Measurements from ENCODE around the gene ATP9A.

Gene ATP9A

DNA sequence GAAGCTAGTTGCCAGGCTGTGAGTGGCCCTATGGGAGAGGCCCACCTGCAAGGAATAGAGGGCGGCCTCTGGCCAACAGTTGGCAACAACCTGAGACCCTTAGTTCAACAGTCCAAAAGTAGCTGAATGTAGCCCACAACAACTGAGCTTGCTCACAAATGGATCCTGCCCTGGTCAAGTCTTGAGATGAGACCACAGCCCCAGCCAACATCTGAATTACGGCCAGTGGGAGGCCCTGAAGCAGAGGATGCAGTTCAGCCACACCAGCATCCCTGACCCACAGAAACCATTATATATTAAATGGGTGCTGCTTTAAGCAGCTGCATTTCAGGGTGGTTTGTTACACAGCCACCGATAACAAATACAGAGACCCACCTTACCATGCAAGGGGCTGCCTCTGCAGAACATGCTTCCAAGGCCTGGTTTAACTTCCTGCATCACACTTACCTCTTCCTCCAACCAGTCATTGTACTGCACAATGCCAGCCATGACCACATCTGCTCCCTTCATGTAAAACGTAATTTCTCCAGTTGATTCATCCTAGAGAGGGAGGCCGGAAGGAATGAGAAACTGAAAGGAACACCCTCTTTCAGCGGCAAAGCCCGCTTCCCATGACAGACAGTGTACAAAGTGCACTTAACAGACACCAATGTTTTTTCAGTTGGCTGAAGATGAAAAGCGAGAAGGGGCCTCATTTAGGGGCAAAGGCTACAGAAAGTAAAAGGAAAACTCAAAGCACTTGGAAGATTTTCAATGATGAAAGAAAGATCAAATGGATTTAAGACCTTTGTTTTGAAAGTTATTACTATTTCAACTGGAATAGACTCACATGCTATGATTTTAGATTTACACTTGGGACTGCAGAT, 139.4 kb downstream of the ATP9A start:
- Mint-ChIP-seq H3K4me1 (peaks cover 10 to 14% of the 10 kb centered on the region in 2 donors), H3K9me3 (no peaks in the 10 kb centered on the region), H3K4me3 (no peak overlapping the region), H3K27me3 (peaks cover 54 to 57% of the 10 kb centered on the region in 2 donors), H3K36me3 (no peaks in the 10 kb centered on the region), H3K27ac (no peak overlapping the region)
- DNase-seq: no peak
- ATAC-seq (replicated peaks): no peak

DNA sequence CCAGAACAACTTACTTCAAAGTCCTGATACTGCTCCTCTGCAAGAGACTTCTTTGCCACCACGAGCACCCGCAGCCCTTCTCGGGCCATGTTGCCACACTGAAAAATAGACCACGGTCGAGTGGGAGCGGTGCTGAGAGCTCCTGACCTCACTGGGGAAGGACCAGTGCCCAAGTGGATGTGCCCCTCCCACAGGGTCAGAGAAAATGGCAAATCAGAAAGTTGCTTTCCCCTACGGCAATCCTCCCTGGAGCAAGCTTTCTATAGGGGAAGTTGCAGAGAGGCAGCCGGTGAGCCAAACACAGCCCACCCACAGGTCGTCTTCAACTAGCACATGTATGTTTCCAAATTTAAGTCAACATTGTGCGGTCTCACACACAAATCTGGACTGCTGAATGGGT, 140.6 kb downstream of the ATP9A start:
- H3K9me3 Mint-ChIP-seq: no peaks in the 10 kb centered on the region
- peaks cover 45 to 48% of the 10 kb centered on the region in 2 donors for H3K27me3 Mint-ChIP-seq
- H3K4me3 Mint-ChIP-seq: no peak overlapping the region
- no peak for DNase-seq
- H3K27ac Mint-ChIP-seq: no peak overlapping the region
- no peak for ATAC-seq (replicated peaks)
- no peaks in the 10 kb centered on the region for H3K36me3 Mint-ChIP-seq
- H3K4me1 Mint-ChIP-seq: peaks cover 10 to 14% of the 10 kb centered on the region in 2 donors

DNA sequence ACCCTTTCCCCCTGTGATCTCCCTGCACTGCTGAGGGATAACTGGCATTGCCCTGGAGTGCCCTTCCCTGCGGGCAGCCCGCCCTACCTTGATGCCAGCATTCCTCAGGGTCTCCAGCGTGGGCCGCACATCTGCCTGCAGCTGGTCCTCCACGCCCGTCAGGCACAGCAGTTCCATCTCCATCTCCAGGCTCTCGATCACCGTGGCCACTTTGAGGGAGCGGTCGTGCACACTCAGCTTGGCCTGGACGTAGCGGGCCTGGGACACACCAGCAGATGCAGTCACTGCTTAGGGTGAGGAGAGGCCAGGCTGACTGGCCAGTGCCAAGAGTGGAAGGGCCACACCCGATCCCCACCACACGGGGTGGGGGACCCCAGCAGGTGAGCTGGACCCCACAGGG, 143.1 kb downstream of the ATP9A start:
- DNase-seq: no peak
- H3K27me3 Mint-ChIP-seq: peaks cover 24 to 28% of the 10 kb centered on the region in 2 donors
- no peaks in the 10 kb centered on the region for H3K9me3 Mint-ChIP-seq
- H3K4me3 Mint-ChIP-seq: no peak overlapping the region
- H3K36me3 Mint-ChIP-seq: no peaks in the 10 kb centered on the region
- no peak overlapping the region for H3K27ac Mint-ChIP-seq
- no peak for ATAC-seq (replicated peaks)
- peaks cover 0 to 3% of the 10 kb centered on the region in 2 donors for H3K4me1 Mint-ChIP-seq

DNA sequence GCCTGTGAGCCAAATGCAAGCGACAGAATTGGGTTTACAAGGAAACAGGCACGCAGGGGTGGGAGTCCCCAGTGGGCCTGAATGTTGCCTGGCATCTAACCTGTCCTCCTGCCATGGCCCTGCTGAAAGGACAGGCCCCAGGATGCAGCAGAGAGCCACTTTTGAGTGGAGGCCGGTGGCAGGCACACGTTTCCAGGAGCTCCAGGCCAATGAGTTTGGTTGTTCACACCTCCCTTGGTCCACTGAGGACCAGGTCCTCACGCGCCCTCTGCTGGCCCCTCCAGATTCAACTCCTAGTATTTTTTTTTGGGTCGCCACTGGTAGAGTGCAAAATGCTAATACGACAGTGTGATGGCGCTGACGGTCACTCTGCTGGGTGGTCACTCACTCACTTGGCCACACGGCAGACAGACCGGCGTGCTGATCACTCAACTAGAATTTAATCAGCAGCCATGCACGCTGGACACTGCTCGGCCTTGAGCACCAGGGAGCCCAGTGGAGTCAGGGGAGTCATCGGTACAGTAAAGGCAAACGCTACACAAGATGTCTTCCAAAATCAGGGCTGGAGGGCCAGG, 143.9 kb downstream of the ATP9A start:
- Mint-ChIP-seq H3K36me3 (no peaks in the 10 kb centered on the region), H3K27ac (no peak overlapping the region), H3K9me3 (no peaks in the 10 kb centered on the region), H3K4me3 (no peak overlapping the region), H3K27me3 (peaks cover 18 to 19% of the 10 kb centered on the region in 2 donors), H3K4me1 (peaks cover 0 to 3% of the 10 kb centered on the region in 2 donors)
- ATAC-seq (replicated peaks): peak; percentile 77 to 80
- peak; percentile 42 for DNase-seq

DNA sequence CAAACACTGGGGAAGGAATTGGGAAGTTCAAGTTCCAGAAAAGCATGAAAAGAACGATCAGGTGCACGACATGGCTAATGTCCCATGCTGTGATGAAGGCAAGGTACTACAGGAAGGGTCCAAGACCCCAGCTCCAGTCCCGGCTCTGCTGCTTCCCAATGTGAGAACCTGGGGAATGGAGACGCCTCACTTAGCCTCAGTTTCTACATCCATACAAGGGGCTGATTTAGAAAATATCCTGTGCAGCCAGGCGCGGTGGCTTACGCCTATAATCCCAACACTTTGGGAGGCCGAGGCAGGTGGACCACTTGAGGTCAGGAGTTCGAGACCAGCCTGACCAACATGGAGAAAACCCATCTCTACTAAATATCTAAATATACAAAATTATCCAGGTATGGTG, 144.9 kb downstream of the ATP9A start:
- H3K9me3 Mint-ChIP-seq: no peaks in the 10 kb centered on the region
- DNase-seq (no peak), ATAC-seq (replicated peaks) (no peak)
- H3K4me3 Mint-ChIP-seq: no peak overlapping the region
- peaks cover 19 to 20% of the 10 kb centered on the region in 2 donors for H3K27me3 Mint-ChIP-seq
- peaks cover 0 to 3% of the 10 kb centered on the region in 2 donors for H3K4me1 Mint-ChIP-seq
- H3K27ac Mint-ChIP-seq: no peak overlapping the region
- H3K36me3 Mint-ChIP-seq: peaks cover 0 to 2% of the 10 kb centered on the region in 2 donors

DNA sequence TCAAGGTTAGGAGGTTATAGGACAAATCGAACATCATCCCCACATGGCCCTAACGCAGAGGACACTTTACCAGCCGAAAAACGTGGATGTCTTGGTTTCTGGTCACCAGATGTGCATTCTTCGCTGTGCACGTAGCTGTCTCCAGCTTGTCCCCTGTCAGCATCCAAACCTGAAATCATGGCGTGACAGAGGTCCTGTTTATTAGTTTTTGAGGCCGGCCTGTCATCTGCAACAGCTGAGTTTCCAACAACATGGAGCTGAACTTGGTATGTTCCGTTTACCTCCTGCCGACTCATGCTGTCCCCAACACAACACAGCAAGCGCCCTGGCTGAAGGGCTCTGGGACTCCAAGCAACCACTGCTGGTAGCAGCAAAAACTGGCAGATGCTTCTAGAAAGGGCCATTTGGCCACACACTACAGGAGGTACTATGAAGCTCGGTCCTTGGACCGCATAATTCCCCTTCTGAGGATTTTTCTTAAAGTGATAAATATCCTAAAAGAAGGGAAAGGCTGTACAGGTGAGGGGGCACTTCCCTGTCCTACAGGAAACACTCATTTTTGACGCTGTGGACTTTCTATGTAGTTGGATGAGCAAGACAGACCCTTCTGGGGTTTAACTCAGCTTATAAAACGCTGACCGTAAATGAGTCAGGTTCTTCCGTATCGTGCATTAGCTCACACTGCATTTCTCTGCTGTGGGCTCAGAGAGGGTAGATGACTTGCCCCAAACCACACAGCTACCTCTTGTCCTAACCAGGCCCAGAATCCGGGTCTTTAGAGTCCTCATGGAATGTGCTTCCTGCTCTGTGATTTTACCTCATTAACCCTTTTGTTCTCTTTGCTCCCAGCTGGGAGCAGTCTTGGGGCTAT, 146.0 kb downstream of the ATP9A start:
- ATAC-seq (replicated peaks): no peak
- peaks cover 0 to 3% of the 10 kb centered on the region in 2 donors for H3K4me1 Mint-ChIP-seq
- H3K36me3 Mint-ChIP-seq: peaks cover 0 to 2% of the 10 kb centered on the region in 2 donors
- peaks cover 21 to 22% of the 10 kb centered on the region in 2 donors for H3K27me3 Mint-ChIP-seq
- H3K27ac Mint-ChIP-seq: no peak overlapping the region
- DNase-seq: no peak
- H3K4me3 Mint-ChIP-seq: no peak overlapping the region
- H3K9me3 Mint-ChIP-seq: no peaks in the 10 kb centered on the region

DNA sequence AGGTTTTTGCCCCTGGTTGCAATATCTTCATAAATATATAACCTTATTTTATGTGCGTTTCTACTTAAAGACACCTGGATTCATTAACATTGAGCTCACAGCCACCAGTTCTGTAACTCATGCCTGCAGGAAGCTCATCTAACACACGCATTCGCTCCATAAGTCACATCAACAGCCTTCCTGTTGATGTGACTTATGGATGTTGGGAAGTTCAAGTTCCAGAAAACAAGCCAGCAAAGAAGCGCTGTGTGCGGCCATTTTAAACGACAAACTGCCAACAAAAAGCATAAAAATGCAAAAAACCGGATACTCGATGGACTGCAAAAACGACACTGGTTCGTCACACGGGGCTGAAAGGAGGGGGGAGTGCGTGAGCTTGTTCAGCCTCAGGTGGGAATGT, 147.8 kb downstream of the ATP9A start:
- Mint-ChIP-seq H3K36me3 (peaks cover 0 to 2% of the 10 kb centered on the region in 2 donors), H3K4me1 (peaks cover 0 to 3% of the 10 kb centered on the region in 2 donors), H3K27ac (no peak overlapping the region), H3K4me3 (no peak overlapping the region), H3K9me3 (no peaks in the 10 kb centered on the region), H3K27me3 (peaks cover 18 to 19% of the 10 kb centered on the region in 2 donors)
- DNase-seq (no peak), ATAC-seq (replicated peaks) (no peak)

DNA sequence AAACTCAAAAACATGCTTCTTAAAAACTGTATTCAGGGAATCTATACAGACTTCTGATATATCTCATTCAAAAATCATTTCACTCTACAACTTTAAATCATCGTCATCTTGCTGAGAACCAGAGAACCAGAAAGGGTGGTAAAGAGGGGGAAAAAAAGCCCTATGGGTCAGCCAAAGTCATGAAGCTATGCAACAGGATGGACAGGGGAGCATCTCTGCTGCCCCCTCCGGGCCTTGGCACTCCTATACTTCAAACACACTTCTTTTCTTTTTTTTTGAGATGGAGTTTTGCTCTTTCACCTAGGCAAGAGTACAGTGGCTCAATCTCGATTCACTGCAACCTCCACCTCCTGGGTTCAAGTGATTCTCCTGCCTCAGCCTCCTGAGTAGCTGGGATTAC, 152.1 kb downstream of the ATP9A start:
- Mint-ChIP-seq H3K9me3 (no peaks in the 10 kb centered on the region), H3K27ac (no peak overlapping the region), H3K4me3 (no peak overlapping the region), H3K27me3 (peaks cover 8 to 25% of the 10 kb centered on the region in 2 donors), H3K36me3 (peaks cover 0 to 2% of the 10 kb centered on the region in 2 donors), H3K4me1 (no peaks in the 10 kb centered on the region)
- ATAC-seq (replicated peaks) (no peak), DNase-seq (no peak)

DNA sequence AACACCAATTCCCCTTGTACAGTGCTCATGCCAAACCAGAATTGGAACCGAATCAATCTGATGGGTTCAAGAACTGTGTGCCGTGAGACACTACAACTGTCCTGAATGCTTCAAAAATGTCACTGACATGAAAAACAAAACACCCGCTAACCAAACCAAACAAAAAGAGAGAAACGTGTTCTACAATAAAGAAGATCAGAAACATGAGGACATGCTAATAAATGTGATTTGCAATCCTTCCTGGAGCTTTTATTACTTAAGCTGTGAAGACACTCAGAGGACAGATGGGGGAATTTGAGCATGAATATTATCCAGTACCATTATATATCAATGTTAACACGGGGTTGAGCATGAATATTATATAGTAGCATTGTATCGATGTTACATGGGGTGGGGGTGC, 153.5 kb downstream of the ATP9A start:
- ATAC-seq (replicated peaks): no peak
- H3K4me1 Mint-ChIP-seq: no peaks in the 10 kb centered on the region
- peaks cover 0 to 2% of the 10 kb centered on the region in 2 donors for H3K36me3 Mint-ChIP-seq
- no peak for DNase-seq
- H3K27ac Mint-ChIP-seq: no peak overlapping the region
- H3K27me3 Mint-ChIP-seq: peaks cover 16 to 31% of the 10 kb centered on the region in 2 donors
- H3K4me3 Mint-ChIP-seq: no peak overlapping the region
- H3K9me3 Mint-ChIP-seq: no peaks in the 10 kb centered on the region

DNA sequence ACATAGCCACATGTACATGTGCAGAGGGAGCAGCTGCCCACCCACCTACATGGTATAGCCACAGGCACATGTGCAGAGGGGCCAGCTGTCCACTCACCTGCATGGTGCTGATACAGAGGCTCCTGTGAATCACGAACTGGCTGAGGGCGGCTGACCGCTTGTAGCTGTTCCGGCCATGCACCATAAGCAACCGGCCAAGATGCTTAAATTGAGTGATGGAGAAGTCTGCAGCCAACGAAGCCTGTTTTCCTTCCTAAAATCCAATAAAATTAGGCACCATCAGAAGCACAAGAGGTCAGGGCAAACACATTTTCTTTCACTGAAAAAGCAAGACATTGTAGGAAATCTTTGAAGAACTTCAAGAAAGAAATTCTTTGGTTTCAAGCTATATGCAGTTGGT, 154.6 kb downstream of the ATP9A start:
- ATAC-seq (replicated peaks) (no peak), DNase-seq (no peak)
- peaks cover 24 to 31% of the 10 kb centered on the region in 2 donors for H3K27me3 Mint-ChIP-seq
- no peak overlapping the region for H3K4me3 Mint-ChIP-seq
- H3K36me3 Mint-ChIP-seq: peaks cover 0 to 1% of the 10 kb centered on the region in 2 donors
- no peaks in the 10 kb centered on the region for H3K9me3 Mint-ChIP-seq
- no peaks in the 10 kb centered on the region for H3K4me1 Mint-ChIP-seq
- no peak overlapping the region for H3K27ac Mint-ChIP-seq

DNA sequence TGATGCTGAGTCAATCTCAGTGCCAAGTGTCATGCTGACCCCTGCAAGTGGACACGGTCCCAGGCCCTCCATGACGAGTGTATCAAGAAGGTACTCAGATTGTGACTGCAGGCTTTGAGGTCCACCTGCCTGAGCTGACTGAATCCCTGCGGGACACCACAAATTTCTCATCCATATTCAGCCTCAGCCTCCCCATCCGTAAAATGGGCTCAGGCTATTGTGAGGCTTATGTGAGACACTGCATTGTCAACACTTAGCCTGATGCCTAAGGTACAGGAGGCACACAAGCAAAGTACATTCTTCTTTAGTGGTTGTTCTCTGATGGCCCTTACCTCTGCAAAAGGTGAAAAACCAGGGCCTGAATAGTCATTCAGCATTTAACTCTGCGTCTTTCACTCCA, 155.3 kb downstream of the ATP9A start:
- Mint-ChIP-seq H3K27me3 (peaks cover 21 to 26% of the 10 kb centered on the region in 2 donors), H3K4me1 (no peaks in the 10 kb centered on the region), H3K9me3 (no peaks in the 10 kb centered on the region), H3K4me3 (no peak overlapping the region), H3K36me3 (no peaks in the 10 kb centered on the region), H3K27ac (no peak overlapping the region)
- DNase-seq (no peak), ATAC-seq (replicated peaks) (no peak)

DNA sequence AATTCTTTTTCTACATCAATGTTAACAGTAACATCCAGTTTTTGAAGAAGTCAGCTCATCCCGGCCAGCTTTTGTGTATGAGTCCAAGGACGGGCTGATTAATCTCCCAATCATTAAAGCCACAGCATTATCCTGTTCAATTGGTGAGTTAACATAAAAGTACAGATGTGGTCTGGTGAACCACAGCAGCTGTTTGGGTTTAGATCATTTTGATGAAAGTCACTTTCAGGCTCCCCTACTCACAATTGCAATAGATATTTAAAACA, 156.6 kb downstream of the ATP9A start:
- Mint-ChIP-seq H3K9me3 (no peaks in the 10 kb centered on the region), H3K4me1 (no peaks in the 10 kb centered on the region)
- ATAC-seq (replicated peaks): no peak

DNA sequence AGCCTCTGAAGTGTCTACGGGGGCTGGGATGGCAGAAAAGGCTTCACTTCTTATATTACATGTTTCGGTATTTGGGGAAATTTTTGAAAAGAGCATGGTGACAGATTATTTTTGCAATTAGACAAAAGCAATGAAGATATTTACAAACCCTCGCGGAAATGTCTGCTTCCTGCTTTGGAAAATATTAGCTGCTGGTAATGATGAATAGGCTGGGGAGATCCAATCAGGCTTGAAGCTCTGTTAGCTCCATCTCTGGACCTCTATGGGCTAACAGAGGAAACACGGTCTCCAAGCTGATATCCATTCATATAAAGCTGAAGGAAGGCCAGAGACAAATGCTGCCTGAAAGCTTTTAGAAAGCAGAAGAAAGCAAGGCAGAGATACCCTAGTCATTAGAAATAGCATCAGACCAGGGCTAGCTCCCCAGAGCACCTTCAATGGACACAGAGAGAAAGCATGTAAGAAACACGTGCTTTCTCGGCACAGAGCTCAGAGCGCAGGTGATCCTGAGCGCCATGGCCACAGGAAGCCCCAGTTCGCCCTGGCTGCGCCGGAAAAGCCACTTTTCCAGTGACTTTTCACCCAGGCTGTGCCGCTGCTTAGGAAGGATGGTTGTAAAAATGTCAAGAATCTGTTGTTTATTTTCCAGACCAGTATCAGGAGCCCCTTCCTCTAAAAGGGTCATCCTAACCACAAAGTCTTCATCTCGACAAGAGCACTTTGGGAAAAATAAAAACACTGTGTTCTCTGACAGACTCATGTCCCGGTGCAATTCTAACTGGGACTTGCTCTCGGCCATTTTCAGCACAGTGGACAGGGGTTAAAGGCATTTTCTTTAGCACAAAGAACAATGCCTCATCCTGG, 157.2 kb downstream of the ATP9A start:
- no peak overlapping the region for H3K27ac Mint-ChIP-seq
- no peaks in the 10 kb centered on the region for H3K9me3 Mint-ChIP-seq
- H3K4me1 Mint-ChIP-seq: no peaks in the 10 kb centered on the region
- no peak overlapping the region for H3K4me3 Mint-ChIP-seq
- DNase-seq (no peak), ATAC-seq (replicated peaks) (no peak)
- H3K36me3 Mint-ChIP-seq: no peaks in the 10 kb centered on the region
- H3K27me3 Mint-ChIP-seq: peaks cover 28 to 30% of the 10 kb centered on the region in 2 donors

More for the DNA sequence above, 156.6 kb downstream of the ATP9A start:
- Mint-ChIP-seq H3K36me3 (no peaks in the 10 kb centered on the region), H3K27ac (no peak overlapping the region), H3K4me3 (no peak overlapping the region), H3K27me3 (peaks cover 28 to 30% of the 10 kb centered on the region in 2 donors)
- DNase-seq: no peak

DNA sequence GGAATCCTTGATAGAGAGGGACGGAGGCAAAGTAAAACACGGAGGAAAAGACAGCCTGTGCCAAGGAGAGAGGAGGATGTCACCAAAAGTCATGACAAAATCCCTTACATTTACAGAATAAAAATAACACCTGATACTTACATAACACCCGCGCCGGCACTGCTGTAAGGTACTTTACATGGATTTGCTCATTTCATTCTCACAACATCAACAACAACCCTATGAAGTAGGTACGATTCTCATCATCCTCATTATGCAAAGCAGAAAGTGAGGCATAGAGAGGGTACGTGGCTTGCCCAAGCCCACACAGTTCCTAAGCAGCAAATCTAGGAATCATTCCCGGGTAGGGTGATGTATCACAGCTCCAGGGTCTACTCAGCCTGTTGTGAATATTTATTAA, 158.1 kb downstream of the ATP9A start:
- Mint-ChIP-seq H3K4me3 (no peak overlapping the region), H3K27me3 (peaks cover 30% of the 10 kb centered on the region in 2 donors), H3K9me3 (no peaks in the 10 kb centered on the region), H3K36me3 (no peaks in the 10 kb centered on the region), H3K27ac (no peak overlapping the region), H3K4me1 (no peaks in the 10 kb centered on the region)
- DNase-seq (no peak), ATAC-seq (replicated peaks) (no peak)

Measured in stimulated activated naive B cell treated with anti-CD40 and anti-IgM and Interleukin-4, amounts not matched to agents 10 μg/mL and 1 μg/mL and 100 μg/mL, for 72 hours (primary cell).